ENCODE data around the gene BTBD17. TPM values are rescaled to one million over a fixed set of nuclear protein-coding genes. Genes with fewer than 3 reads are reported as not detected.

The BTBD17 gene
- total and polyA plus RNA-seq, 2 of the 8 experiments (the other 6 are each of a cell fraction or from before 2014, with no cell fraction given) = 7.0 to 14.8 TPM

DNA sequence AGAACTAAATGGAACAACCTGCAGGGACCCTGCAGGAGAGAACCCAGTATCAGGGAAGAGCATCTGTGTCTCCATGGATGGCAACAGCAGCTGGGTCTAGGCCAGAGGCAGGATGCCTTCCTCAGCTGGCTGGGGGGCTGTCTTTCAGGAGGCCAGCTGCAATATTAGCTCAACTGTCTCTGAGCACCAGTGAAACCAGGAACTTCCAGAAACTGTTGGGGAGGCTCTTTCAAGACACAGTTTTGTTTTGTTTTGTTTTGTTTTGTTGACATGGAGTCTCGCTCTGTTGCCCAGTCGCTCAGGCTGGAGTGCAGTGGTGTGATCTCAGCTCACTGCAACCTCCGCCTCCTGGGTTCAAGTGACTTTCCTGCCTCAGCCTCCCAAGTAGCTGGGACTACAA lies 13.2 kb upstream of the BTBD17 start:
- Histone ChIP-seq H3K23me2 (ENCODE audit: low read depth, low read length) (no peaks in the 10 kb centered on the region; the same call in 1 of the 2 replicates), H2BK20ac (ENCODE audit: low read length) (no peak overlapping the region), H3K14ac (ENCODE audit: insufficient read length) (no peak overlapping the region), H2BK15ac (ENCODE audit: low read length) (no peak overlapping the region), H3K36me3 (ENCODE audit: control insufficient read depth in 2 of 4, insufficient read depth in 4 of 4, low read length in 3 of 4) (no peaks in the 10 kb centered on the region), H3K79me2 (ENCODE audit: control insufficient read depth in 1 of 2, insufficient read depth in 2 of 2, low read length in 2 of 2) (no peaks in the 10 kb centered on the region), H3K9me3 (ENCODE audit: insufficient read depth in 2 of 2, low read depth in 1 of 2, low read length in 1 of 2) (peaks cover 0 to 8% of the 10 kb centered on the region in 2 experiments; a peak in 1 of 4 replicates), H3K18ac (ENCODE audit: extremely low read depth, low read length) (no peak overlapping the region), H4K91ac (replicated peaks; ENCODE audit: insufficient read length, low read length) (no peak overlapping the region), H3K79me1 (ENCODE audit: low read depth, low read length) (no peaks in the 10 kb centered on the region), H3K27me3 (replicated peaks in 1 of 4; ENCODE audit: control insufficient read depth in 3 of 4, extremely low read depth in 1 of 4, insufficient read depth in 3 of 4, low read length in 3 of 4) (peaks cover 0 to 1% (median 0%) of the 10 kb centered on the region in 4 experiments; a peak in 4 of 7 replicates), H3K9ac (replicated peaks in 1 of 4; ENCODE audit: extremely low read depth in 1 of 4, low read depth in 3 of 4, low read length in 3 of 4) (no peak overlapping the region), H4K8ac (ENCODE audit: extremely low read depth, insufficient read depth, low read length) (no peak overlapping the region), H3K4me3 (ENCODE audit: extremely low read depth in 1 of 4, insufficient read depth in 2 of 4, low read depth in 3 of 4, low read length in 4 of 4) (no peak overlapping the region), H2BK12ac (ENCODE audit: low read depth, low read length) (no peak overlapping the region), H2BK120ac (replicated peaks; ENCODE audit: low read depth, low read length) (no peak overlapping the region), H3K4me2 (ENCODE audit: insufficient read depth in 1 of 2, low read depth in 2 of 2, low read length in 2 of 2) (no peak overlapping the region), H3K4ac (replicated peaks; ENCODE audit: insufficient read length, low read depth, low read length) (no peak overlapping the region), H3K56ac (replicated peaks; ENCODE audit: insufficient read length, low read depth, low read length) (no peak overlapping the region), H4K5ac (ENCODE audit: insufficient read length, low read depth, low read length) (no peak overlapping the region), H3K27ac (ENCODE audit: low read depth, low read length) (no peak overlapping the region), H2AK5ac (ENCODE audit: low read depth, low read length) (no peak overlapping the region), H4K20me1 (replicated peaks in 1 of 2; ENCODE audit: control insufficient read depth in 1 of 2, insufficient read depth in 2 of 2, low read length in 2 of 2) (no peaks in the 10 kb centered on the region), H3K4me1 (replicated peaks in 1 of 4; ENCODE audit: control insufficient read depth in 3 of 4, insufficient read depth in 4 of 4, low read length in 3 of 4) (peaks cover 0 to 3% (median 2%) of the 10 kb centered on the region in 4 experiments; a peak in 4 of 7 replicates), H3K23ac (ENCODE audit: insufficient read length) (no peak overlapping the region), H2AFZ (ENCODE audit: low read length) (no peak overlapping the region), H2BK5ac (ENCODE audit: low read depth, low read length) (no peak overlapping the region)
- no peak for FAIRE-seq
- CTCF ChIA-PET (ENCODE audit: partially characterized antibody) = interaction anchor here (0.6 to 4.1 kb wide), 5 partner anchors 13 to 239 kb away, joined by 3 to 25 read pairs (median 3); partner anchors contain the start of gene BTBD17
- DNase-seq (ENCODE audit: low read depth in 1 of 2, low spot score in 2 of 2) = no peak
- TF ChIP-seq, protein P1, sequence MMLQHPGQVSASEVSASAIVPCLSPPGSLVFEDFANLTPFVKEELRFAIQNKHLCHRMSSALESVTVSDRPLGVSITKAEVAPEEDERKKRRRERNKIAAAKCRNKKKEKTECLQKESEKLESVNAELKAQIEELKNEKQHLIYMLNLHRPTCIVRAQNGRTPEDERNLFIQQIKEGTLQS (IDR thresholded peaks at IDR 0.05; ENCODE audit: insufficient read depth, low read depth, low read length) = no peak
- TF ChIP-seq SIRT6 (IDR thresholded peaks at IDR 0.05; ENCODE audit: low read length) (no peak), BCL11A (IDR thresholded peaks at IDR 0.05; ENCODE audit: low read depth in 2 of 2, low read length in 2 of 2) (no peak), YY1 (IDR thresholded peaks at IDR 0.05; ENCODE audit: low read depth, low read length) (no peak), GABPA (IDR thresholded peaks at IDR 0.05; ENCODE audit: borderline replicate concordance, insufficient read depth, low read length) (no peak), CREB1 (IDR thresholded peaks at IDR 0.05) (no peak), TAF1 (IDR thresholded peaks at IDR 0.05; ENCODE audit: low read depth, low read length) (no peak), MAFK (IDR thresholded peaks at IDR 0.05; ENCODE audit: low read depth, low read length) (no peak), SP4 (IDR thresholded peaks at IDR 0.05; ENCODE audit: low read length) (no peak), SIN3A (conservative IDR thresholded peaks at IDR 0.05 in 1 of 2, IDR thresholded peaks at IDR 0.05 in 1 of 2; ENCODE audit: low read depth in 1 of 2, low read length in 2 of 2) (no peak), CBX5 (IDR thresholded peaks at IDR 0.05; ENCODE audit: low read depth, low read length) (no peak), CHD2 (IDR thresholded peaks at IDR 0.05; ENCODE audit: low read length) (no peak)
- POLR2A ChIA-PET (ENCODE audit: partially characterized antibody) = no interaction called here
- WGBS, 2 experiments (ENCODE audit: extremely low coverage in 1 of 2, insufficient coverage in 1 of 2, insufficient read length in 1 of 2, insufficient replicate concordance in 2 of 2, low coverage in 1 of 2, low lambda C conversion rate in 2 of 2, missing lambda C conversion rate in 1 of 2) = 90% methylated on average over 3 of the region's 3 CpGs; no CpG with 5 or more reads in 1 of the 2 experiments
